SHP77 treated with DMSO at 0.1 percent for 48 hours (cell line): ENCODE data around the gene FBXW10B.
A peak's percentile ranks its signal among the peaks of the same experiment; 100 is the strongest.
"Not testable (repeated sequence)": the region's sequence is repeated elsewhere in the genome, so short reads cannot be mapped to it uniquely, and the experiment has no call there.

Experiments
- DNase-seq: peaks from one replicate; lab custom pipeline; 2025; lab: John Stamatoyannopoulos, UW

The FBXW10B gene

GRCh38 chr17:15619331-15620058 is at the start of gene FBXW10B:
TSS of gene FBXW10B (minus strand) at chr17:15619704. CDS start at chr17:15619512, 192 bp downstream.
- DNase-seq: not testable (repeated sequence)

- DNase-seq: no peak
These were observed 44.2 kb upstream of the FBXW10B start for GRCh38 chr17:15663691-15664090.

- no peak for DNase-seq
These were observed 43.7 kb upstream of the FBXW10B start for GRCh38 chr17:15663176-15663575.

GRCh38 chr17:15662681-15663080 is 43.2 kb upstream of the FBXW10B start:
- DNase-seq: no peak

GRCh38 chr17:15660077-15660476 is 40.6 kb upstream of the FBXW10B start:
- no peak for DNase-seq

GRCh38 chr17:15659663-15660062 is 40.2 kb upstream of the FBXW10B start:
- DNase-seq: no peak

- DNase-seq: no peak
These were observed 39.7 kb upstream of the FBXW10B start for GRCh38 chr17:15659236-15659635.

GRCh38 chr17:15658296-15658695 is 38.8 kb upstream of the FBXW10B start:
- no peak for DNase-seq

GRCh38 chr17:15657868-15658267 is 38.4 kb upstream of the FBXW10B start:
- DNase-seq: no peak

GRCh38 chr17:15654886-15655561 is 35.5 kb upstream of the FBXW10B start:
- DNase-seq: no peak

- DNase-seq: not testable (repeated sequence)
These were observed 34.9 kb upstream of the FBXW10B start for GRCh38 chr17:15654401-15654800.

- DNase-seq: no peak
These were observed 33.5 kb upstream of the FBXW10B start for GRCh38 chr17:15652960-15653359.

- DNase-seq: peak; percentile 100
These were observed 32.1 kb upstream of the FBXW10B start for GRCh38 chr17:15651583-15652110.

GRCh38 chr17:15650741-15651582 is 31.5 kb upstream of the FBXW10B start:
- DNase-seq: peak; percentile 85

GRCh38 chr17:15649861-15650421 is 30.4 kb upstream of the FBXW10B start:
- DNase-seq: peak; percentile 57

GRCh38 chr17:15648386-15648785 is 28.9 kb upstream of the FBXW10B start:
- DNase-seq: peak; percentile 14

- DNase-seq: not testable (repeated sequence)
These were observed 26.4 kb upstream of the FBXW10B start for GRCh38 chr17:15645942-15646312.

- not testable (repeated sequence) for DNase-seq
These were observed 25.8 kb upstream of the FBXW10B start for GRCh38 chr17:15645099-15645941.

- not testable (repeated sequence) for DNase-seq
These were observed 23.2 kb upstream of the FBXW10B start for GRCh38 chr17:15642505-15643251.

GRCh38 chr17:15642014-15642413 is 22.5 kb upstream of the FBXW10B start:
- not testable (repeated sequence) for DNase-seq
